Measurements from ENCODE around the gene SHD. TPM values are rescaled to one million over a fixed set of nuclear protein-coding genes. Genes with fewer than 3 reads are reported as not detected.

Gene SHD
- total and polyA plus RNA-seq, 2 of the 4 experiments (the other 2 are of a cell fraction), result not detected

- Histone ChIP-seq H3K4me1 (ENCODE audit: control insufficient read depth, insufficient read depth, low read length) (no peaks in the 10 kb centered on the region), H2BK5ac (ENCODE audit: low read depth, low read length, poor library complexity, severe bottlenecking) (no peak overlapping the region), H3K79me1 (ENCODE audit: low read depth in 1 of 2, low read length in 2 of 2) (no peaks in the 10 kb centered on the region), H2AK5ac (ENCODE audit: low read depth, low read length) (no peak overlapping the region), H3K4me3 (ENCODE audit: insufficient read depth, low read depth, low read length) (no peak overlapping the region), H2AFZ (replicated peaks; ENCODE audit: low read length, poor library complexity) (no peak overlapping the region), H2BK15ac (ENCODE audit: low read depth, low read length) (no peak overlapping the region), H3K23ac (ENCODE audit: low read depth, low read length) (no peak overlapping the region), H2AK9ac (replicated peaks; ENCODE audit: low read depth, low read length, poor library complexity) (no peak overlapping the region), H3K14ac (replicated peaks; ENCODE audit: low read depth, low read length) (no peak overlapping the region), H3K56ac (ENCODE audit: extremely low read depth, insufficient read depth, low read length) (no peak overlapping the region), H3K9me3 (ENCODE audit: control insufficient read depth, insufficient read depth, low read length) (peaks cover 6% of the 10 kb centered on the region; the same call in 1 of the 2 replicates), H3K18ac (ENCODE audit: low read depth, low read length) (no peak overlapping the region), H4K5ac (ENCODE audit: low read depth, low read length) (no peak overlapping the region), H3K4ac (ENCODE audit: low read depth, low read length) (no peak overlapping the region), H2BK120ac (ENCODE audit: low read depth, low read length) (no peak overlapping the region), H4K8ac (ENCODE audit: low read depth in 2 of 2, low read length in 2 of 2) (no peak overlapping the region), H4K20me1 (ENCODE audit: insufficient read depth, low read length) (no peaks in the 10 kb centered on the region), H3K9ac (ENCODE audit: low read depth, low read length) (no peak overlapping the region), H3K27me3 (ENCODE audit: control insufficient read depth, insufficient read depth, low read length) (no peaks in the 10 kb centered on the region), H3K27ac (ENCODE audit: insufficient read depth, low read length) (no peak overlapping the region), H4K91ac (ENCODE audit: insufficient read depth, low read depth, low read length) (no peak overlapping the region), H3K9me1 (ENCODE audit: insufficient read depth, low read length) (no peaks in the 10 kb centered on the region), H3K4me2 (ENCODE audit: low read depth, low read length) (no peak overlapping the region), H2BK20ac (ENCODE audit: low read depth, low read length) (no peak overlapping the region), H3K36me3 (ENCODE audit: control insufficient read depth, insufficient read depth, low read length) (peaks cover 32% of the 10 kb centered on the region)
- no TSS peak for BruUV-seq (replicated peaks)
- DNase-seq (no peak), ATAC-seq (ENCODE audit: low read depth) (no peak)
- 100% methylated on average over 4 of the region's 11 CpGs; no CpG with 5 or more reads in 1 of the 2 experiments for WGBS, 2 experiments (ENCODE audit: extremely low coverage in 2 of 2, insufficient read length in 1 of 2)
- in situ Hi-C loops (cut with MboI; ENCODE audit: low sequenced_read_pairs) (no loop called here), intact Hi-C loops (cut with micrococcal nuclease) (no loop called here), dilution Hi-C loops (cut with HindIII; ENCODE audit: low sequenced_read_pairs, unreplicated experiment) (no loop called here)
- TF ChIP-seq POLR2A (IDR thresholded peaks at IDR 0.05; ENCODE audit: low read depth, low read length), result no peak
- TF ChIP-seq MAZ (IDR thresholded peaks at IDR 0.05; ENCODE audit: borderline replicate concordance, low read depth, low read length), result no peak
- TF ChIP-seq RCOR1 (IDR thresholded peaks at IDR 0.05; ENCODE audit: insufficient replicate concordance, low read length), result no peak
- no peak for TF ChIP-seq SMC3 (IDR thresholded peaks at IDR 0.05; ENCODE audit: low read depth, low read length)
- ChIA-PET CTCF (interaction anchor here (0.8 kb wide), 1 partner anchor 92 kb away, joined by 3 read pairs; no protein-coding TSS in a partner anchor), POLR2A (ENCODE audit: unreplicated experiment) (no interaction called here)
Measured at GRCh38 chr19:4260613-4261191, 18.4 kb upstream of the SHD start.
